Duodenal mucosa (tissue), 2 donors: Measurements from ENCODE around the gene BAIAP2L1.
"Not testable (repeated sequence)": the region's sequence is repeated elsewhere in the genome, so short reads cannot be mapped to it uniquely, and the experiment has no call there.

Experiments
- H3K27ac ChIP-seq: one replicate; pipeline ENCODE4 v1.7.0; 2013; ENCODE audit warnings: low read depth, low read length
- H3K27me3 ChIP-seq, 2 donors: one replicate each; pipeline ENCODE4 v1.7.0; 2013; ENCODE audit warnings: low read length in 2 of 2, control low read depth in 1 of 2; ENCODE audit not compliant: insufficient read depth in 2 of 2, control insufficient read depth in 1 of 2
- H3K36me3 ChIP-seq, 2 donors: one replicate each; pipeline ENCODE4 v1.7.0; 2013; ENCODE audit warnings: low read length in 2 of 2, control low read depth in 1 of 2; ENCODE audit not compliant: insufficient read depth in 2 of 2, control insufficient read depth in 1 of 2
- H3K4me1 ChIP-seq, 2 donors: one replicate each; pipeline ENCODE4 v1.7.0; 2013; ENCODE audit warnings: low read length in 2 of 2, control low read depth in 1 of 2; ENCODE audit not compliant: insufficient read depth in 2 of 2, control insufficient read depth in 1 of 2
- H3K4me3 ChIP-seq, 2 donors: one replicate each; pipeline ENCODE4 v1.7.0; 2013; ENCODE audit warnings: low read length in 2 of 2, low read depth in 1 of 2
- H3K9ac ChIP-seq, 2 donors: one replicate each; pipeline ENCODE4 v1.7.0; 2013; ENCODE audit warnings: low read length in 2 of 2, low read depth in 1 of 2
- H3K9me3 ChIP-seq, 2 donors: one replicate each; pipeline ENCODE4 v1.7.0; 2013; ENCODE audit warnings: low read length in 2 of 2, control low read depth in 1 of 2; ENCODE audit not compliant: control insufficient read depth in 1 of 2

Gene BAIAP2L1

DNA sequence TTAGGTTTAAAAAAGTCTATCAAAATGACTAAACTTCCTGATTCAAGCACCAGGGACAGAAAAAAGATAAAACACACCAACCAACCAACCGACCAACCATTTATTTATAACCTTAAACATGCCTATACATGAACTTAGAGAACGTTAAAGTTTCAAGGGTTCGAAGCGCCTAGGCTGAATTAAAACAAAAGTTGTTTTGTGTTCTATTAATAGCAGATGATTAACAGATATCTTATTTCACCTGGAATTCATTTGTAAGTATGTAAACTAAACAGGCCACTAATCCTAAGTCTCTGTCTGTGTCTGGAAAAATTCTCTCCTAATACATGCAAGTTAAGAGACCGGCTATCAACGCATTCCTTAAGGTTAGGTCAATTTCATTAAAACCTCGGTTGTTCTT, 1.4 kb downstream of the BAIAP2L1 start:
- no peaks in the 10 kb centered on the region for H3K36me3 ChIP-seq
- peak overlapping the region; percentile 76 for H3K27ac ChIP-seq
- H3K4me1 ChIP-seq, result peaks cover 0 to 4% of the 10 kb centered on the region in 2 donors
- no peaks in the 10 kb centered on the region for H3K9me3 ChIP-seq
- peak overlapping the region; percentile 58 to 75 for H3K9ac ChIP-seq
- H3K27me3 ChIP-seq, result no peaks in the 10 kb centered on the region
- peak overlapping the region; percentile 70 to 73 for H3K4me3 ChIP-seq

DNA sequence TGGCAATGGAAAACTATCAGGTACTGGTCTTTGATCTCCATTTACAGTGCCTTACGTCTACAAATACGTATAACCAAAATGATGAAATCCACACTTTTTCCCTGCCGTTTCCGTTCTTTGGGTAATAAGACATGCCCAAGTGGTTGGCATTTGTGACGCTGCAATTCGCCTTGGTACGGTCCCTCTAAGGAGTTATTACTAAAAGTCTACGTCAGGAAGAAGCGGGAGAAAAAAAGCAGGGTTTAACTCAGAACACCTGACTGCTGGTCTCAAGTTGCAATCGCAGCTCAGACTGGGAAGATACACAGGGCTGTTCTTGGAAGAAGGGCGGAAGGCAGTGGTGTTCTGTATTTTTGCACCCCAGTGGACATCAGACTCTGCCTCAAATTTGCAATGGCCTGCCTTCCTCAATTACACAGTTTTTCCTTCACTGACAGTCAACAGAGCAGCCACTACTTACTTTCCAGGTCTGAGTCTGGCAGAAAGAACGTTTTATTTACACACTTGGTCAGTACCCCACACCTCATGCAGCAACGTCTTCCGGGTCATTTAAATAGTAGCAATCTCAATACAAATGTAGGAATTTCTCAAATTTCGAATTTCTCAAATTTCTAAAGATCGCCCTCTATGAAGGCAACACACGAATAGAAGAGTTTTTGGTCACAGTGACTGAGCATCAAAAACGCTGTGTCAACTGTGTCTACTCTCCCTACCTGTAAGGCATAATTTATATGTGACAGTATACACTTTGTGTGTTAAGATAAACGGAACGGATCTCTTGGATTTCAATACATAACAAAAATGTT, 2.1 kb downstream of the BAIAP2L1 start:
- Histone ChIP-seq H3K36me3 (no peaks in the 10 kb centered on the region), H3K4me3 (peak overlapping the region; percentile 70 to 73), H3K4me1 (peaks cover 0 to 4% of the 10 kb centered on the region in 2 donors), H3K9ac (peak overlapping the region; percentile 47 to 75), H3K27ac (peak overlapping the region; percentile 48), H3K27me3 (no peaks in the 10 kb centered on the region), H3K9me3 (no peaks in the 10 kb centered on the region)

DNA sequence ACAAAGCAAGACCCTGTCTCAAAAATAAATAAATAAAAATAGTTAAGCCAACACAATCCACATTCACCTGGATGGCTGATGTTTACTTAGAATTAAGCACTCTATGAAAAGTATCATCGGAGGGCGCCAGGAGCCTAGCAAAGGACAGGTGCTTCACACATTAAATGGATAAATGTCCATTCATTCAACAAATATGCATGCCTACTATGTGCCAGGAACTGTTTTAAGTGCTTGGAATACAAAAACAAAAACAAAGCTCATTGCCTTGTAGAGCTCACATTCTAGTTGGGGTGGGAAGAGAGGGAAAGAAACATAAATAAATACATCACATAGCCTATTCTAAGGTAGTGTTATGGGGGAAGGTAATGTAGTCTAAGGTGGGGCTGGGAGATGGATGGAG, 4.1 kb downstream of the BAIAP2L1 start:
- Histone ChIP-seq H3K9me3 (no peaks in the 10 kb centered on the region), H3K4me1 (peaks cover 5 to 8% of the 10 kb centered on the region in 2 donors), H3K4me3 (no peak overlapping the region), H3K27ac (no peak overlapping the region), H3K36me3 (no peaks in the 10 kb centered on the region), H3K27me3 (no peaks in the 10 kb centered on the region), H3K9ac (no peak overlapping the region)

DNA sequence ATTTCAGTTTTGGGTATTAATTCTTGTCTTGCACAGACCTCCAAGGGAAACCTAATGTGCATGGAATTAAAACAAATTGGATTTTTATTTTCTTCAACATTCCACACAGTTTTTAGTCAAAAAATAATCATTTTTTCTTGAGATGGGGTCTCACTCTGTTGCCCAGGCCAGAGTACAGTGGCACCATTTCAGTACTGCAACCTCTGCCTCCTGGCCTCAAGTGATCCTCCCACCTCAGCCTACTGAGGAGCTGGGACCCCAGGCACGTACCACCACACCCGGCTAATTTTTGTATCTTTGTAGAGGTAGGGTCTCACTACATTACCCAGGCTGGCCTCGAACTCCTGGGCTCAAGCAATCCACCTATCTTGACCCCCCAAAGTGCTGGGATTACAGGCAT, 4.9 kb downstream of the BAIAP2L1 start:
- Histone ChIP-seq H3K27ac (no peak overlapping the region), H3K4me3 (no peak overlapping the region), H3K9ac (no peak overlapping the region), H3K27me3 (no peaks in the 10 kb centered on the region), H3K4me1 (peaks cover 5 to 8% of the 10 kb centered on the region in 2 donors), H3K9me3 (no peaks in the 10 kb centered on the region), H3K36me3 (no peaks in the 10 kb centered on the region)

DNA sequence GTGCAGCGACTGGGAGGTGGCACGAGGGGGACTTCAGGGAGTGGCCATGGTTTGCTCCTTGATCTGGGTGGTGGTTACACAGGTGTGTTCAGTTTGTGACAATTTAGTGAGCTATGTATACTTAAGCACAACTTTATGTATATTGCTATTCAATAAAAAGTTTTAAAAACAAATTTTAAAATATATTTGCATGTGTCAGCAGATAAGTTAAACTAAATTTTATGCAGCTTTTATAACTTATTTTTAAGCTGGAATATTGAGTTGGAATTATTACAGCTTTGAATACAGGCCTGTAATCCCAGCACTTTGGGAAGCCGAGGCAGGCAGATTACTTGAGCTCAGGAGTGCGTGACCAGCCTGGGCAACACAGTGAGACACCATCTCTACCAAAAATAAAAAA, 5.4 kb downstream of the BAIAP2L1 start:
- no peak overlapping the region for H3K9ac ChIP-seq
- H3K4me3 ChIP-seq, result no peak overlapping the region
- no peaks in the 10 kb centered on the region for H3K9me3 ChIP-seq
- H3K4me1 ChIP-seq, result peaks cover 5 to 8% of the 10 kb centered on the region in 2 donors
- H3K27me3 ChIP-seq, result no peaks in the 10 kb centered on the region
- no peak overlapping the region for H3K27ac ChIP-seq
- no peaks in the 10 kb centered on the region for H3K36me3 ChIP-seq

DNA sequence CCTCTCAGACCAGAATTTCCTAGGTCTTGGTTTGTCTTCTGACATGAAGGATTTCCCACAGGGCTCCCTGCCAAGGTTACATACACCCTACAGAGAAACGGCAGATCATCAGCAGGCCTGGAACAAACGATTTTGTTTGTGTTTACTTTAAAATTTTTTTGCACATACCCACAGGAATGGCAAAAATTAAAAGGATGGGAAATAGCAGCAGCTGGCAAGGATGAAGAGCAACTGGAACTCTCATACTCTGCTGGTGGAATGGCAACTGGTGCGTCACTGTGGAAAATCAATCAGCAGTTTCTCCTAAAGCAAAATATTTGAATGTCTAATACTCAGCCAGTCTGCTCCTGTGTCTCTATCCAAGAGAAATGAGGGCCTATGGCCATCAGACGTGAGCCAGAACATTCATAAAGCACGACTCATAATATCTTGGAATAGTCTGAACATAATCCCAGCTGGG, 6.5 kb downstream of the BAIAP2L1 start:
- H3K27ac ChIP-seq, result no peak overlapping the region
- H3K36me3 ChIP-seq, result no peaks in the 10 kb centered on the region
- no peaks in the 10 kb centered on the region for H3K27me3 ChIP-seq
- peaks cover 5 to 8% of the 10 kb centered on the region in 2 donors for H3K4me1 ChIP-seq
- H3K4me3 ChIP-seq, result no peak overlapping the region
- H3K9me3 ChIP-seq, result no peaks in the 10 kb centered on the region
- no peak overlapping the region for H3K9ac ChIP-seq

DNA sequence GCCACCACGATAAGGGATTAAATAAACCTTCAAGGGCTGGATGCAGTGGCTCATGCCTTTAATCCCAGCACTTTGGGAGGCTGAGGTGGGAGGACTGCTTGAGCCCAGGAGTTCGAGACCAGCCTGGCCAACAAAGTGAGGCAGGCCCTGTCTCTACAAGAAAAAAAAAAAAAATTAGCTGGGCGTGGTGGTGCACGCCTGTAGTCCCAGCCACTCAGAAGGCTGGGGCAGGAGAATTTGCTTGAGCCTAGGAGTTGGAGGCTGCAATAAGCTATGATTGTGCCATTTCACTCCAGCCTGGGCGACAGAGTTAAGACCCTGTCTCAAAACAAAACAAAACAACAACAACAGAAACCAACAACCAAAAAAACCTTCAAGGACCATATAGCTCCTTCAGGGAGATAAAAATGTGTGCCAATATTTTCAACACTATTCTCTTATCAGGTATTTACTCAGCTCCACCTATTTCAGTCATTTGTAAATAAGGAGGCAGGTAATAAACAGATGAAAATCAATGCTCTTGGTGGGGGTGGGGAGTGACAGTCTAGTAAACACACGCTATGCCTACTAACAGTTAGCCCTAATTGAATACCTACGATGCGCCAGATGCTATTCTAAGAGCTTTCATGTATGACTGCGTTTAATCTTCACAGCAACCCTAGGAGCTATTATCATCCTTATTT, 13.2 kb downstream of the BAIAP2L1 start:
- H3K27me3 ChIP-seq, result no peaks in the 10 kb centered on the region
- peaks cover 13 to 23% of the 10 kb centered on the region in 2 donors for H3K4me1 ChIP-seq
- peak overlapping the region in 1 of 2 donors; percentile 35 for H3K4me3 ChIP-seq
- no peaks in the 10 kb centered on the region for H3K9me3 ChIP-seq
- no peak overlapping the region for H3K9ac ChIP-seq
- H3K36me3 ChIP-seq, result peaks cover 0 to 3% of the 10 kb centered on the region in 2 donors
- no peak overlapping the region for H3K27ac ChIP-seq

- no peak overlapping the region for H3K9ac ChIP-seq
- H3K36me3 ChIP-seq, result peaks cover 0 to 3% of the 10 kb centered on the region in 2 donors
- peaks cover 9 to 22% of the 10 kb centered on the region in 2 donors for H3K4me1 ChIP-seq
- no peaks in the 10 kb centered on the region for H3K9me3 ChIP-seq
- H3K27ac ChIP-seq, result no peak overlapping the region
- no peak overlapping the region for H3K4me3 ChIP-seq
- no peaks in the 10 kb centered on the region for H3K27me3 ChIP-seq
Measured at GRCh38 chr7:98387131-98387530, 13.8 kb downstream of the BAIAP2L1 start.

GRCh38 chr7:98385532-98385931, 15.4 kb downstream of the BAIAP2L1 start:
- not testable (repeated sequence) for H3K27ac ChIP-seq, H3K4me3 ChIP-seq, H3K9ac ChIP-seq, H3K36me3 ChIP-seq, H3K9me3 ChIP-seq, H3K27me3 ChIP-seq
- peaks cover 17 to 32% of the 10 kb centered on the region in 2 donors for H3K4me1 ChIP-seq

DNA sequence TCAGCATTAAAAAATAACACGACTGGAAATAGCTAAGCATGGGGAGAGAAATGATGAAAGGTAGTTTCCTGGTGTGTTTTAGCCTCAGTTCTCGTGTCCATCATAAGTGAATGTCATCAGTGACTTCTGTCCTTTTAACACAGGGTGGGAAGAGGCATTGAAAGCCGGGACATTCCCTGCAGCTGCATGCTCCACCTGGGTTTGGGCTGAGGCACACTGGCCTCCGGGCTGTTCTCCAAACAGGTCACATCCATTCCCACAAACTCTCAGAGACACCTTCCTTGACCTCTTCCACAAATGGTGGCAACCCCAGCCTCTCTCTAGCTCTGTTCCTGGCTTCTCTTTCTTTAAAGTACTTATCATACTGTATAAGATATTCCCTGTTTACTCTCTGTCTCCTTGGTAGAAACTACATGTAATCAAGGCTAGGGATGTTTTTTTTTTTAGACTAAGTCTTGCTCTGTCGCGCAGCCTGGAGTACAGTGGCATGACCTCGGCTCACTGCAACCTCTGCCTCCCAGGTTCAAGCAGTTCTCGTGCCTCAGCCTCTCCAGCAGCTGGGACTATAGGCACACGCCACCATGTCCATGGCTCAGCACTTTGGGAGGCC, 22.6 kb downstream of the BAIAP2L1 start:
- no peak overlapping the region for H3K27ac ChIP-seq
- H3K27me3 ChIP-seq, result no peaks in the 10 kb centered on the region
- H3K36me3 ChIP-seq, result no peaks in the 10 kb centered on the region
- H3K9ac ChIP-seq, result no peak overlapping the region
- H3K4me3 ChIP-seq, result no peak overlapping the region
- peaks cover 7 to 20% of the 10 kb centered on the region in 2 donors for H3K4me1 ChIP-seq
- no peaks in the 10 kb centered on the region for H3K9me3 ChIP-seq
